Frontal cortex (tissue), 4 donors: ENCODE results near the gene SLC37A1. TPM values are rescaled to one million over a fixed set of nuclear protein-coding genes. Genes with fewer than 3 reads are reported as not detected.
A peak's percentile ranks its signal among the peaks of the same experiment; 100 is the strongest.

ENCODE experiments used
- DNase-seq, 2 donors: peaks; one replicate each; pipeline ENCODE4 v3.0.0; 2012; ENCODE audit warnings: low spot score in 2 of 2
- FAIRE-seq: peaks from 2 replicates; lab custom pipeline; 2012; peaks lifted over from hg19 to GRCh38; lab: Jason Lieb, UNC
- total RNA-seq: library from RNA; depleted of rRNA; stranded (reverse); fragments of >200 nt; gene quantifications from one replicate; pipeline ENCODE4 v1.2.3, GENCODE V29; 2014
- donor health status: control.
- donor health status: control.
- donor health status: control.

SLC37A1 gene
- total RNA-seq, 1 donor from 2014 or later = 32.2 TPM

GRCh38 chr21:42523211-42523610 is 9.6 kb downstream of the SLC37A1 start:
- no peak for FAIRE-seq
- DNase-seq = no peak

GRCh38 chr21:42523941-42524340 is 10.3 kb downstream of the SLC37A1 start:
- no peak for FAIRE-seq

GRCh38 chr21:42524341-42525028 is 10.8 kb downstream of the SLC37A1 start:
- DNase-seq (peak in 1 of 2 donors; percentile 43), FAIRE-seq (no peak)

More at GRCh38 chr21:42523941-42524340, 10.3 kb downstream of the SLC37A1 start:
- DNase-seq = no peak

DNA sequence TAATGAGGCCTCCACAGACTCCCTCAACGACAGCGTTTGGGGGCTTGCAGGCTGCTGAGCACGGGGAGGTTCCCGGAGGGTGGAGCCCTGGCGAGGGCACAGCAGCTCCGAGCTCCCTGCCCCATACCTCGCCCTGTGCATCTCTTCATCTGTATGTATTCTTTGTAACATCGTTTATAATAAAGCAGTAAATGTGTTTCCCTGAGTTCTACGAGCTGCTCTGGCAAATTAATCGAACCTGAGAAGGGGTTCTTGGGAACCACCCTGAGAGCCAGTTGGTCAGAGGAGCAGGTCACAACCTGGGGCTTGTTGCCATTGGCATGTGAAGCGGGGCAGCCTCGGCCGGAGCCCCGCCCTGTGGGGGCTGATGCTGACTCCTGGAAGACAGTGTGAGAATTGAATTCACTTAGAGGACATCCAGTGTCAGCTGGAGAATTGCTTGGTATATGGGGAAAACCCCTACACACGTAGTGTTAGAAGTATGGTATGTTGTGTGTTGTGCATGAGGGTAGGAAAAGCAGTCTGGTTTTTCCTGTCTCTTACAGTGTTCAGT is 11.5 kb downstream of the SLC37A1 start:
- FAIRE-seq = no peak
- DNase-seq = no peak

GRCh38 chr21:42525676-42526378 is 12.2 kb downstream of the SLC37A1 start:
- no peak for DNase-seq

DNA sequence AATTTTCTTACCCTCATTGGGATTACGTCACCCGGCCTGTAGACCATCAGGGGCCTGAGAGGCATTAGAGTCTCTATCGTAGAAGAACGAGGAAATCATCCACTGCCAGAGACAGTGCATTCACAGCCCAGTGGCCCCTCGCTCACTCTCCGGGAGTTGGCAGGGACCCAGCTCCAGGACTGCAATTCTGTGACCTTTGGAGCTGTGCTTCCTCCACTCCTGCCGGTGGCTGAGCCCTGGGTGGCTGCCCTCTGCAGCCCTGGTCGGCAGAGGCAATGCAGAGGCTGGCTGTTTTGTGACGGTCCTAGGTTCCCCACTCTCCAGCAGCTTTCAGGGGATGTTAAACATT is 12.7 kb downstream of the SLC37A1 start:
- DNase-seq (no peak), FAIRE-seq (no peak)

More at GRCh38 chr21:42525676-42526378, 12.2 kb downstream of the SLC37A1 start:
- FAIRE-seq = no peak

GRCh38 chr21:42527127-42527488 is 13.5 kb downstream of the SLC37A1 start:
- DNase-seq (no peak), FAIRE-seq (no peak)

DNA sequence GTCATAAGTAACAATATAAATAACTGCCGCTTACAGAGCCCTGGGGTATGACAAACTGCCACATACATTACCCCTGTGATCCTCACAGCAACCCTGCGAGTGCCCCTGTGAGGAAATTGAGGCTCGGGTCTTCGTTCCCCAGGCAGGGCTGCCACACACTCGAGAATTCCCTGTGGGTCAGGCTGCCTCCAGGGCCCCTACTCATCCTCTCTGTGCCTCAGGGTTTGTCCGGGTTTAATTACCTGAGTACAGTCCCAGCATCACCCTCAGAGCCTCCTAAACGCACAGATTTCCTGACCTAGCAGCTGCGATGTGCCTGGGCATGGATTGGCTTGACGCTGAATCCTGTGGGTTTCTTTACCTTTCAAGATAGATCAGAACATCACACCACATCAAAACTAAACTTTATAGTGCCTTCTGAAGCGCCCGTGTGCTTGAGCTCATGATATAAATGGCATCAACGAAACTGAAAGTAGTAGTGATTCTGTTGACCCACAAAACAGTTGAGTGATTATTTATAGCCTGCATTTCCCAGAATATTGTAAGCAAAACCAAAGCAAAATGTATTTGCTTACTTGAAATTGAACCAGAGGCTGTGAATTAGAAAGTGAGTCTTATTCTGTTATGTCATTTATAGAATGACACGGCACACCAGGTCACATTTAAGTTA is 14.0 kb downstream of the SLC37A1 start:
- FAIRE-seq = no peak
- DNase-seq = no peak

DNA sequence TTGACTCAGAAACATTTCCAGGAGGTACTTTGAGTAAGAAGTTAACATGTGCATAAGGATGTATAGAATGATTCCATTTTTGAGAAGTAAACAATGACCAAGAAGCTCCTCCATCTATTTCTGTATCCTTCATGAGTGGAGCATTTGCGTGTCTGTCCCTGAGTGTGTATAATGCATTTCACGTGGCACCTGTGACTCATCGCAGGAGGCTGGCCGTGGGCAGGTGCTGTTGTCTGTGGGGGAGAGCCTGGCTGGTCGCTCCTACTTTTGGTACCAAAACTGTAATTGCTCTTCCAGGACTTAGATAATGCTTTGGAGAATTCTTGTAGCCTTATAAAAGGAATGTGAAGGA is 16.5 kb downstream of the SLC37A1 start:
- FAIRE-seq (no peak), DNase-seq (no peak)

- FAIRE-seq (no peak), DNase-seq (no peak)
Measured at GRCh38 chr21:42531771-42532170, 18.1 kb downstream of the SLC37A1 start.

- DNase-seq = peak; percentile 72 to 88
- no peak for FAIRE-seq
Measured at GRCh38 chr21:42532466-42533181, 19.0 kb downstream of the SLC37A1 start.

GRCh38 chr21:42533306-42533962 is 19.8 kb downstream of the SLC37A1 start:
- FAIRE-seq (no peak), DNase-seq (no peak)

DNA sequence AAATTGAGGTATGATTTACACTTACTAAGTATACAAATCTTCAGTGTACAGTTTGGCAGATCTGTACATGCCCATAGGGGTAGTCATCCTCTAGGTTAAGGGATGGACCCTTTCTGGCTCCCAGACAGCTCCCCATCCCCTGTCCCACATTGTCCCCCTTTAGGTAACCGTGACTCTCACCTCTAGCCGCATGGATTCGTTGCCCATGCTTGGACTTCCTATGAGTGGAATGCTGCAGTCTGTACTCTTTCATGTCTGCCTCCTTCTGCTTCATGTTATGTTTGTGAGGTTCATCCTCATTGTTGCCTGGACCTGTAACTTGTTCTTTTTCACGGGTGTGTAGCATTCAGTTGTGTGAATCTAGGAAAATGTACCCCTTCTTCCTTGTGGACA is 20.3 kb downstream of the SLC37A1 start:
- FAIRE-seq = no peak
- DNase-seq = no peak

- DNase-seq (no peak), FAIRE-seq (no peak)
Measured at GRCh38 chr21:42534421-42535378, 21.0 kb downstream of the SLC37A1 start.

- FAIRE-seq (no peak), DNase-seq (no peak)
Measured at GRCh38 chr21:42535602-42536171, 22.0 kb downstream of the SLC37A1 start.

GRCh38 chr21:42536601-42537000 is 22.9 kb downstream of the SLC37A1 start:
- no peak for DNase-seq
- FAIRE-seq = no peak

DNA sequence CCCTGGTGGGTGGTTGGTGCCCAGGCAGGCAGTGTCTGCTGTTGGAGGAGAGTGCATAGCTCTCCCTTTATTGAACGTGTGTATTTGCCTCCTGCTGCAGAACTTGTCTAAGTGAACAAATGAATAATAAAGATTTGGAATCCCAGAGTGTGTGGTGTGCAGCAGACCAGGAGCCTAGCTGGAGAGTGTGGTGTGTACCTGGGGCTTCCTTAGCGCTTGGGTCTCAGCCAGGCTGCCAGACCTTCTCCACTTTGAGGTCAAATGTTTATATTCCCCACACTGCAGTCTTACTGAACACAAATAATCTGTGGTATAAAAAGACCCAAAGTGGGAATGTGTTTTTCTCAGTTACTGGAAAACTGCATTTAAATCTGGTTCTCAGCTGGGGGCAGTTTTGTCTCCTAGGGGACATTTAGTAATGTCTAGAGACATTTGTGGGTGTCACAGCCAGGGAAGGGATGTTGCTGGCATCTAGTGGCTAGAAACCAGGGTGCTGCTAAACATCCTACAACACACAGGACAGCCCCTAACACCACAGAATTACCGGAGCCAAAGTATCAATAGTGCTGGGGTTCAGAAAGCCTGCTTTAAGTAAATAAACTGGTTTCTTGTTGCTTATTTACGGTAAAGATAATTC is 23.6 kb downstream of the SLC37A1 start:
- DNase-seq (peak in 1 of 2 donors; percentile 46), FAIRE-seq (no peak)
